Astrocyte (in vitro differentiated cells and primary cell): ENCODE results near the gene INO80B. TPM values are rescaled to one million over a fixed set of nuclear protein-coding genes. Genes with fewer than 3 reads are reported as not detected.

ENCODE experiments used
- DNase-seq: peaks from one replicate; pipeline ENCODE4 v3.0.0-alpha.2; 2010; ENCODE audit warnings: low read depth
- FAIRE-seq: peaks from 2 replicates; lab custom pipeline; 2011; peaks lifted over from hg19 to GRCh38; lab: Jason Lieb, UNC
- H2AFZ ChIP-seq: 2 replicates; pipeline ENCODE4 v1.6.0; 2012; ENCODE audit warnings: low read depth, low read length, inconsistent platforms
- H3K27ac ChIP-seq: 2 replicates; pipeline ENCODE4 v1.5.1; 2011; ENCODE audit warnings: low read depth, low read length, inconsistent platforms
- H3K27me3 ChIP-seq: 2 replicates; pipeline ENCODE4 v1.6.0; 2011; ENCODE audit warnings: low read length, inconsistent platforms; ENCODE audit not compliant: insufficient read depth
- H3K36me3 ChIP-seq: 2 replicates; pipeline ENCODE4 v1.5.1; 2011; ENCODE audit warnings: low read length, inconsistent platforms; ENCODE audit not compliant: insufficient read depth
- H3K4me1 ChIP-seq: 2 replicates; pipeline ENCODE4 v1.5.1; 2011; ENCODE audit warnings: low read length, inconsistent platforms; ENCODE audit not compliant: insufficient read depth
- H3K4me2 ChIP-seq: 2 replicates; pipeline ENCODE4 v1.6.0; 2012; ENCODE audit warnings: low read length, inconsistent platforms
- H3K4me3 ChIP-seq: 2 replicates; pipeline ENCODE4 v1.5.1; 2011; ENCODE audit warnings: low read depth, mild to moderate bottlenecking, low read length, inconsistent platforms; ENCODE audit not compliant: insufficient read depth
- H3K79me2 ChIP-seq: 2 replicates; pipeline ENCODE4 v1.6.0; 2012; ENCODE audit warnings: mild to moderate bottlenecking, low read length, inconsistent platforms; ENCODE audit not compliant: insufficient read depth
- H3K9ac ChIP-seq: 2 replicates; pipeline ENCODE4 v1.6.0; 2012; ENCODE audit warnings: mild to moderate bottlenecking, low read length, inconsistent platforms
- H3K9me3 ChIP-seq: 2 replicates; pipeline ENCODE4 v1.5.1; 2012; ENCODE audit warnings: low read depth, mild to moderate bottlenecking, low read length, inconsistent platforms; ENCODE audit not compliant: insufficient read depth
- H4K20me1 ChIP-seq: 2 replicates; pipeline ENCODE4 v1.6.0; 2012; ENCODE audit warnings: low read length, inconsistent platforms; ENCODE audit not compliant: insufficient read depth
- H3K27ac Mint-ChIP-seq: one replicate; pipeline ENCODE4 v1.8.0; 2021; ENCODE audit warnings: mild to moderate bottlenecking, mixed read lengths; ENCODE audit not compliant: unreplicated experiment
- H3K27me3 Mint-ChIP-seq: one replicate; pipeline ENCODE4 v1.8.0; 2021; ENCODE audit warnings: low read depth, mixed read lengths; ENCODE audit not compliant: unreplicated experiment
- H3K36me3 Mint-ChIP-seq: one replicate; pipeline ENCODE4 v1.8.0; 2021; ENCODE audit warnings: low read depth, mixed read lengths; ENCODE audit not compliant: unreplicated experiment
- H3K4me1 Mint-ChIP-seq: one replicate; pipeline ENCODE4 v1.8.0; 2021; ENCODE audit warnings: low read depth, mixed read lengths; ENCODE audit not compliant: unreplicated experiment
- H3K4me3 Mint-ChIP-seq: one replicate; pipeline ENCODE4 v1.8.0; 2021; ENCODE audit warnings: mild to moderate bottlenecking, moderate library complexity, mixed read lengths; ENCODE audit not compliant: unreplicated experiment
- H3K9me3 Mint-ChIP-seq: one replicate; pipeline ENCODE4 v1.8.0; 2021; ENCODE audit warnings: mild to moderate bottlenecking, mixed read lengths; ENCODE audit not compliant: unreplicated experiment
- CTCF ChIP-seq: IDR thresholded peaks from 2 replicates; pipeline ENCODE4 v1.5.1; 2011; ENCODE audit warnings: low read depth, mild to moderate bottlenecking, inconsistent platforms, low read length, moderate library complexity; ENCODE audit not compliant: insufficient read depth
- EZH2 ChIP-seq: IDR thresholded peaks from 2 replicates; pipeline ENCODE4 v1.6.1; 2012; ENCODE audit warnings: mild to moderate bottlenecking, low read length, inconsistent platforms; ENCODE audit not compliant: insufficient read depth
- total RNA-seq: library from RNA; stranded (reverse); gene quantifications from 2 replicates; pipeline ENCODE4 v1.2.1, GENCODE V29; 2021

INO80B gene
- total RNA-seq, 1 donor from 2014 or later: 19.2 TPM

DNA sequence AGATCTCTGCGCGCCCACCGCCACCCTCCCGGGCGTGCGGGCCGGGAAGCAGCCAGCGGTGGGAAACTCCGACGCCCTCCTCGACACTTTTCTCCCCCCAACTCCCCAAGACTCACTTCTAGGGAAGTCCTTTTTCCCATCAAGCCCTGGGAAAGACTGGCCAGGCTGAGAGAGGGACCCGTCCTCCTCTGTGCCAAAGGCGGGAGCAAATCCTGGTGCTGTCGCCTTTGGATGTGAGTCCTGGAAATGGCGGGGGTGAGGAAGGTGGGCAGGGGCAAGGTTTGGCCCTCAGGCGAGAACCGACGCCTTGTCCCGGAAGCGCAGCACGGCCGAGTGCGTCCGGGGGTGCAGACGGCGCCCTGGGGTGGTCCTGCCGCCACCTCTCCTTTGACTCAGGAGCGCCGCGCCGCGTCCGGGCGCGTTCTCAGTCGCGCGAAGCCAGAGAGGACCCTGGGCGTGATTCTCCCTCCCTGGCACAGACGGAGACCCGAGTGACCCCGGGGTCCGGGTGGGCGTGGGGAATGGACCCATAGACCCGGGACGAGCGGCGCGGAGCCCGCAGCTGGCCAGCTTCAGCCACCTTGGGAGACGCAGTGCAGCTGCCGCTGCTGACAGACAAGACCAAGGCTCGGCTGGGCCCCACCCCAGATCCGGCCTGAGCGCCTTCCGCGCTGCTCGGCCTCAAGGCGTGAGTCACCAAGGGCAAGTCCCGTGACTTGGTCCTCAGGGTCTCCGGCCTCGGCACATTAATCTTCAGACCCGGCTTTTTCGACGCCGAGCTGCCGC lies 48.0 kb downstream of the INO80B start:
- H3K27ac ChIP-seq: peak overlapping the region; percentile 76
- Mint-ChIP-seq H3K27ac (peak overlapping the region; percentile 41), H3K27me3 (peaks cover 45% of the 10 kb centered on the region), H3K36me3 (peaks cover 12% of the 10 kb centered on the region), H3K4me3 (peak overlapping the region; percentile 83), H3K4me1 (peaks cover 26% of the 10 kb centered on the region), H3K9me3 (no peaks in the 10 kb centered on the region)
- peaks cover 52% of the 10 kb centered on the region for H3K4me1 ChIP-seq
- H3K9ac ChIP-seq: peak overlapping the region; percentile 83
- peak overlapping the region; percentile 61 for H3K4me3 ChIP-seq
- H3K27me3 ChIP-seq: peaks cover 32% of the 10 kb centered on the region
- H3K36me3 ChIP-seq: peaks cover 4% of the 10 kb centered on the region
- peaks cover 24% of the 10 kb centered on the region for H3K79me2 ChIP-seq
- TF ChIP-seq EZH2: no peak
- no peak for TF ChIP-seq CTCF
- FAIRE-seq: no peak
- H4K20me1 ChIP-seq: peaks cover 7% of the 10 kb centered on the region
- H2AFZ ChIP-seq: peak overlapping the region; percentile 86
- H3K4me2 ChIP-seq: peak overlapping the region; percentile 93
- no peaks in the 10 kb centered on the region for H3K9me3 ChIP-seq
- peak; percentile 67 for DNase-seq

DNA sequence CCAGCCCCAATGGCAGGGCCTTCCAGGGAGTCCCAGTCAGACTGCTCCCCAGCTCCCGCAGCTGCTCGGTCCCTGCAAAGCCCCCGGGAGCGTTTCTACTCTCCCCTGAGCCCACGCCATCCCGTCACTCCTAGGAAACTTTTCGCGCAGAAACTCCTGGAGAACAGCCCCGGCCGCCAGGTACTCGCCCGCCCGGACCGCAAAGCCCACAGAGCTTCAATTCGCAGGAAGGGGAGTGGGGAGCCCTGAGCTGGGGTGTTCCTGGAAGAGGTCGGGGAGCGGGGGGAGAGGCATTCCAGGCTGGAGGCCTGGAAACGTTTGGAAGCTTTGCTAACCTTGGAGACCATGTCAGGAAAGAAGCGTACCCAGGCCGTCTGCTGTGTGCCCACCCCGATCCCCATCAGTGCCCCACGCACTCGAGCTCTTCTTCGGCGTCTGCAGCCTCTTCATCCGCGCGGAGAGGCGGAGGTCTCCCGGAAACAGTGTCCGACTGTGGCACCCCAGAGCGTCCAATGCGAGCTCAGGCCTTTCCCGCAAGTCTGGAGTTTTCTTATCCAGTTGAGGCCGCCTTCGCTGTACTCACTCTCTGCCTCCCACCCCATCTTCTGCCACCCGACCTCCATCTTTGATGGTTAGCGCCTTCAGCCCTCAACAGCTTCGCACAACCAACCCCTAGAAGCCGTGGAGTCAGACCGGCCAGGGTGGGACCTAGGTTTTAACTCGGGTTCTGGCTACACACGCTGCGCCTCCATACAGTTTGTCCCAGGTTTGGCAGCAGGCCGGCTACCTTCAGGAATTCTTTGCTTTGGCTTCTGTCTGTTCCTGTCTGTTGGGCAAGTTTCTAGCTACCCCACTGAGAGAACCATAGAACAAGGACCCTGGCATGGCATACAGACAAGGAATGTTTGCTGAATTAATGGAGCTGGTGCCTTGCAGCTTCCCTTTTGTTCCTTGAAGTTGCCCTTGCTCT lies 48.9 kb downstream of the INO80B start:
- peak overlapping the region; percentile 83 for H3K4me3 Mint-ChIP-seq
- H3K4me1 Mint-ChIP-seq: peaks cover 25% of the 10 kb centered on the region
- peaks cover 23% of the 10 kb centered on the region for H3K27me3 ChIP-seq

More for the DNA sequence above, 48.9 kb downstream of the INO80B start:
- Histone ChIP-seq H3K4me1 (peaks cover 49% of the 10 kb centered on the region), H3K79me2 (peaks cover 24% of the 10 kb centered on the region), H4K20me1 (peaks cover 7% of the 10 kb centered on the region), H3K27ac (peak overlapping the region; percentile 76), H3K4me3 (peak overlapping the region; percentile 61), H3K36me3 (peaks cover 4% of the 10 kb centered on the region), H3K4me2 (peak overlapping the region; percentile 93), H3K9ac (peak overlapping the region; percentile 83), H2AFZ (peak overlapping the region; percentile 86), H3K9me3 (no peaks in the 10 kb centered on the region)
- Mint-ChIP-seq H3K27ac (peak overlapping the region; percentile 51), H3K36me3 (peaks cover 12% of the 10 kb centered on the region), H3K9me3 (no peaks in the 10 kb centered on the region), H3K27me3 (peaks cover 40% of the 10 kb centered on the region)
- DNase-seq (no peak), FAIRE-seq (no peak)
- TF ChIP-seq CTCF (no peak), EZH2 (no peak)
